Astrocyte (in vitro differentiated cells and primary cell): ENCODE results near the gene PRRT1.

Experiments
- CTCF ChIP-seq: IDR thresholded peaks from 2 replicates; pipeline ENCODE4 v1.5.1; 2011; ENCODE audit warnings: low read depth, mild to moderate bottlenecking, inconsistent platforms, low read length, moderate library complexity; ENCODE audit not compliant: insufficient read depth
- EZH2 ChIP-seq: IDR thresholded peaks from 2 replicates; pipeline ENCODE4 v1.6.1; 2012; ENCODE audit warnings: mild to moderate bottlenecking, low read length, inconsistent platforms; ENCODE audit not compliant: insufficient read depth

GRCh38 chr6:32175322-32175710, 23.6 kb upstream of the PRRT1 start:
- TF ChIP-seq CTCF (no peak), EZH2 (no peak)
